ENCODE measurements around the gene PCDH9.

The PCDH9 gene

DNA sequence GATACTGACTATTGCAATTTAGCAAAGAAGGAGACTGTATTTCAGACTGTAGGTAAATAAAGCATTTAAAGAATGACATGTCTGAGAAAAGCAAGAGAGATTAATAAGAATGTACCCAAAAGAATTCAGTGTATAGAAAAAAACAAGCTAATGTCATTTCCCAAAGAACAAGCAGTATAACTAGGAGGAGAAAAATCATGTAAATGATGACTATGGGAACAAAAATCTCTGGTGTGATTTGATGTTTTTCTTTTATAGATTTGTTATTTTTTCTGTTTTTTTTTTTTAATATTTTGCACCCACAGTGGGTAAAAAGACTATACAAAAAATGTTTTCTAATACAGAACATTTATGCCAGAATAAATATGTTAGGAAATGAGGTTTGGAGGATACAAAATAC is 801.0 kb downstream of the PCDH9 start:
- TF ChIP-seq, protein P1, sequence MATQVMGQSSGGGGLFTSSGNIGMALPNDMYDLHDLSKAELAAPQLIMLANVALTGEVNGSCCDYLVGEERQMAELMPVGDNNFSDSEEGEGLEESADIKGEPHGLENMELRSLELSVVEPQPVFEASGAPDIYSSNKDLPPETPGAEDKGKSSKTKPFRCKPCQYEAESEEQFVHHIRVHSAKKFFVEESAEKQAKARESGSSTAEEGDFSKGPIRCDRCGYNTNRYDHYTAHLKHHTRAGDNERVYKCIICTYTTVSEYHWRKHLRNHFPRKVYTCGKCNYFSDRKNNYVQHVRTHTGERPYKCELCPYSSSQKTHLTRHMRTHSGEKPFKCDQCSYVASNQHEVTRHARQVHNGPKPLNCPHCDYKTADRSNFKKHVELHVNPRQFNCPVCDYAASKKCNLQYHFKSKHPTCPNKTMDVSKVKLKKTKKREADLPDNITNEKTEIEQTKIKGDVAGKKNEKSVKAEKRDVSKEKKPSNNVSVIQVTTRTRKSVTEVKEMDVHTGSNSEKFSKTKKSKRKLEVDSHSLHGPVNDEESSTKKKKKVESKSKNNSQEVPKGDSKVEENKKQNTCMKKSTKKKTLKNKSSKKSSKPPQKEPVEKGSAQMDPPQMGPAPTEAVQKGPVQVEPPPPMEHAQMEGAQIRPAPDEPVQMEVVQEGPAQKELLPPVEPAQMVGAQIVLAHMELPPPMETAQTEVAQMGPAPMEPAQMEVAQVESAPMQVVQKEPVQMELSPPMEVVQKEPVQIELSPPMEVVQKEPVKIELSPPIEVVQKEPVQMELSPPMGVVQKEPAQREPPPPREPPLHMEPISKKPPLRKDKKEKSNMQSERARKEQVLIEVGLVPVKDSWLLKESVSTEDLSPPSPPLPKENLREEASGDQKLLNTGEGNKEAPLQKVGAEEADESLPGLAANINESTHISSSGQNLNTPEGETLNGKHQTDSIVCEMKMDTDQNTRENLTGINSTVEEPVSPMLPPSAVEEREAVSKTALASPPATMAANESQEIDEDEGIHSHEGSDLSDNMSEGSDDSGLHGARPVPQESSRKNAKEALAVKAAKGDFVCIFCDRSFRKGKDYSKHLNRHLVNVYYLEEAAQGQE (IDR thresholded peaks at IDR 0.05; ENCODE audit: insufficient read depth in 1 of 2, low read depth in 2 of 2, low read length in 2 of 2): no peak
- TF ChIP-seq POLR2AphosphoS5 (IDR thresholded peaks at IDR 0.05; ENCODE audit: low read depth, low read length) (no peak), TAF1 (IDR thresholded peaks at IDR 0.05; ENCODE audit: borderline replicate concordance, insufficient read depth, low read length) (no peak), SIN3A (IDR thresholded peaks at IDR 0.05; ENCODE audit: borderline replicate concordance, insufficient read depth, low read length) (no peak), FOXP2 (optimal IDR thresholded peaks at IDR 0.05; ENCODE audit: borderline replicate concordance, extremely low read depth, extremely low read length, insufficient read depth) (no peak)

DNA sequence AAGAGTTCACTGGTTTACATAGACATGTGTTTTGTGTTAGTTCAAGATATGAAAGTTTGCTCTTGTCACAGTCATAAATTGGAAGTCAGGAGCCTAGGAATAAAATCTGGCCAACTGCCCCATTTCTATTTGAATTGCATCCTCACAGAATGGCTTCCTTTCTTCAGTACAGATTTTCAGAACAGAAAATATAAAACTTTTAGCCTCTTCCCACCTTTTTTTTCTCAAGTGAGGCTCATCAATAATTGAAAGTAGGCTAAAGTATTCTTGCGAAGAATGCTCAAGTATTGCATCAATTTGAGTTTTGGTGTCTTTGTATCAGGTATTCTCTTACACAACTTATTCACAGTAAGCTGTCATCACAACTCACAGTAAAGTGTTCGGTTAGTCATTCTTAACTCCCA is 802.7 kb downstream of the PCDH9 start:
- TF ChIP-seq POLR2AphosphoS5 (IDR thresholded peaks at IDR 0.05; ENCODE audit: low read depth, low read length): no peak
- TF ChIP-seq FOXP2 (optimal IDR thresholded peaks at IDR 0.05; ENCODE audit: borderline replicate concordance, extremely low read depth, extremely low read length, insufficient read depth): no peak
- TF ChIP-seq, protein P1 (IDR thresholded peaks at IDR 0.05; ENCODE audit: insufficient read depth in 1 of 2, low read depth in 2 of 2, low read length in 2 of 2): no peak
- TF ChIP-seq TAF1 (IDR thresholded peaks at IDR 0.05; ENCODE audit: borderline replicate concordance, insufficient read depth, low read length): no peak
- TF ChIP-seq SIN3A (IDR thresholded peaks at IDR 0.05; ENCODE audit: borderline replicate concordance, insufficient read depth, low read length): no peak

DNA sequence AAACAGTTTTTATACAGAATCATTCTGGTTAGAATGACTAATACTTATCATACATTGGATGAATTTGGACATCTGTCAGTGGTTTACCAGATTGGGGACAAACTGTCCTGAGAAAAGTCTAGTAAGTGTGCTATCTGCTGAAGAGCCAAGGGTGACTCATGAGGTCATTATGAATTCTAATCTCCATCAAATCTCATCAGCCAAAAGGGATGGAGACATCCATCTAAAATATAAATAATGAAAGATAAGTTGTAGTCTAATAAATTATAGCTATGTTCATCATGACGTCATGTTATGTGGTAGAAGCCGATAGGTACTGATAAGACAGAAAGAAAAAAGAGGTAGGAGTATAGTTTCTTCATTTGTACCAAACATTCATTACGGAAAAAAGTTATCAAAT is 804.4 kb downstream of the PCDH9 start:
- TF ChIP-seq, protein P1 (IDR thresholded peaks at IDR 0.05; ENCODE audit: insufficient read depth in 1 of 2, low read depth in 2 of 2, low read length in 2 of 2): no peak
- TF ChIP-seq POLR2AphosphoS5 (IDR thresholded peaks at IDR 0.05; ENCODE audit: low read depth, low read length) (no peak), SIN3A (IDR thresholded peaks at IDR 0.05; ENCODE audit: borderline replicate concordance, insufficient read depth, low read length) (no peak), TAF1 (IDR thresholded peaks at IDR 0.05; ENCODE audit: borderline replicate concordance, insufficient read depth, low read length) (no peak), FOXP2 (optimal IDR thresholded peaks at IDR 0.05; ENCODE audit: borderline replicate concordance, extremely low read depth, extremely low read length, insufficient read depth) (no peak)

DNA sequence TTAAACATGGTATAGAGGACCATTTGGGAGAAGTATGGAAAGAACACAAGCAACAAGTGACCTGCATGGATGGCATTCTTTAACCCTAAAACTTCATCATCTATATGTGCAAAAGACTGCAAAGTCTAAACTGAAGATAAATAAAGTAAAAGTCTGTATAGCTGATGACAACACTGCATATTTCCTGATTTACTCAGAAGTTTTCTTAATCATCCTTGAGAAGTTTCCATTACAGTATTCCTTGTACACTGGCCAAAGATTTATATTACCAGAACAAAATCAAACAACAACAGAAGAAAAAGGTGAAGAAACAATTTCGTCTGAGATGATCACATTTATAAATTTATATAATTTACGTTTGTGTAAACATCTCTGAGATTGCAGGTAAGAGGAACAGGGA is 805.7 kb downstream of the PCDH9 start:
- TF ChIP-seq FOXP2 (optimal IDR thresholded peaks at IDR 0.05; ENCODE audit: borderline replicate concordance, extremely low read depth, extremely low read length, insufficient read depth) (no peak), POLR2AphosphoS5 (IDR thresholded peaks at IDR 0.05; ENCODE audit: low read depth, low read length) (no peak), TAF1 (IDR thresholded peaks at IDR 0.05; ENCODE audit: borderline replicate concordance, insufficient read depth, low read length) (no peak), SIN3A (IDR thresholded peaks at IDR 0.05; ENCODE audit: borderline replicate concordance, insufficient read depth, low read length) (no peak)
- TF ChIP-seq, protein P1 (IDR thresholded peaks at IDR 0.05; ENCODE audit: insufficient read depth in 1 of 2, low read depth in 2 of 2, low read length in 2 of 2): no peak

DNA sequence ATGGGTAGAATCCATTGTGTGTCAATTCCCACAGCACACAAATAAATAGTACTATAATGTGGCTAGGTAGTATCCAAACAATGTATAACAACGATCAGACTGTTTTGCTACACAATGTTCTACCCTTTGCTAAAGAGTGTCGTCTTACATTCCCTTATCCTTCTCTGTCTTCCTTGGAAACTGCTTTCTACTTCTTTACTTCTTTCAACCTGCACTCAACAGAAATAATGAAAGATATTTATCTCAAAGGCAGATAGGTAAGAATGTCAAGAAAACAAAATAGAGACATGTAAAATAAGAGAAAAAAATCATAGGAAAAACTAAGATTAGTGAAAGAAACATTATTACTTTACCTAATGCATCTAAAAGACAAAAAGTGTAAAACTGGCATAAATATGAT is 814.7 kb downstream of the PCDH9 start:
- TF ChIP-seq POLR2AphosphoS5 (IDR thresholded peaks at IDR 0.05; ENCODE audit: low read depth, low read length) (no peak), SIN3A (IDR thresholded peaks at IDR 0.05; ENCODE audit: borderline replicate concordance, insufficient read depth, low read length) (no peak), TAF1 (IDR thresholded peaks at IDR 0.05; ENCODE audit: borderline replicate concordance, insufficient read depth, low read length) (no peak), FOXP2 (optimal IDR thresholded peaks at IDR 0.05; ENCODE audit: borderline replicate concordance, extremely low read depth, extremely low read length, insufficient read depth) (no peak)
- TF ChIP-seq, protein P1 (IDR thresholded peaks at IDR 0.05; ENCODE audit: insufficient read depth in 1 of 2, low read depth in 2 of 2, low read length in 2 of 2): no peak
